ENCODE measurements around the gene FMNL2.

FMNL2 gene

GRCh38 chr2:152440460-152440859 lies 105.5 kb downstream of the FMNL2 start:
- DNase-seq (ENCODE audit: low read depth, low spot score) = no peak
- H3K4me3 ChIP-seq (ENCODE audit: low read depth, low read length) = no peak overlapping the region
- POLR2A ChIA-PET = no interaction called here
- CTCF ChIA-PET = no interaction called here
- TF ChIP-seq CTCF (IDR thresholded peaks at IDR 0.05; ENCODE audit: insufficient read depth, low read length, missing control alignments) = no peak

DNA sequence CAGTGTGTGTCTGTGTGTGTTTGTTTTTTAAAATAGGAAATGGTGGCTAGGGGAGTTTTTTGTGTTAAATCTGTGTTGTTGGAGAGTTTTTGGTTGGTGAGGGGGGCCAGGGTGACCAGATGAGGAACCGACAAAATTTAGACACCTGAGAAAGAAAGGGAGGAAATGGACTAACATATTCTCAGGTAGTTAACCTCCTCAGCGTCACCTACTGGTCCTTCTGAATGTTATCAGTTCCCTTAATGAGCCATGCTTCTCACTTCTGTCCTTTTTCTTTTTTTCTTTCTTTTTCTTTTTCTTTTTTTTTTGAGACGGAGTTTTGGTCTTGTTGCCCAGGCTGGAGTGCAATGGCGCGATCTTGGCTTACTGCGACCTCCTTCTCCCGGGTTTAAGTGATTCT lies 107.0 kb downstream of the FMNL2 start:
- no peak overlapping the region for H3K4me3 ChIP-seq (ENCODE audit: low read depth, low read length)
- POLR2A ChIA-PET = no interaction called here
- DNase-seq (ENCODE audit: low read depth, low spot score) = no peak
- TF ChIP-seq CTCF (IDR thresholded peaks at IDR 0.05; ENCODE audit: insufficient read depth, low read length, missing control alignments) = no peak
- CTCF ChIA-PET = no interaction called here

- ChIA-PET POLR2A (no interaction called here), CTCF (interaction anchor here (1.2 kb wide), 1 partner anchor 255 kb away, joined by 3 read pairs; no protein-coding TSS in a partner anchor)
- DNase-seq (ENCODE audit: low read depth, low spot score) = no peak
- H3K4me3 ChIP-seq (ENCODE audit: low read depth, low read length) = no peak overlapping the region
- no peak for TF ChIP-seq CTCF (IDR thresholded peaks at IDR 0.05; ENCODE audit: insufficient read depth, low read length, missing control alignments)
Measured at GRCh38 chr2:152443771-152444170, 108.8 kb downstream of the FMNL2 start.

DNA sequence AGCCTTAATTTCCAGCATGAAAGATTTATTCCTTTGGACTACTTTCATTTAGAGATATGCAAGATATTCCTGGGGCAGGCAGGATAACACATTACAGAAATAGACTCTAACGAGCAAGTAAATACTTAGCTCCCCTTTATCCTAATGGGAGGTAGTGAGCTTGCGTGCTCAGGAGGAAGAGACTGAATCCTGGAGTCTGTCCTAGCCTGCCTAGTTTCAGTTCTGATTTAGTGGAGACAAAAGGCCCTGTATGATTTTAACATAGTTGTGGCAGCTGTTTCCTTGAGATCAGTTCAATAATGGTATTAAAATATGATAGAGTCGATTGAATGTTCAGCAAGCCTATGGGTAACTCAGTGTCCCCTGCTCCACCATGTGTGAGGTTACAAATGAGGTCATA lies 109.5 kb downstream of the FMNL2 start:
- no peak for TF ChIP-seq CTCF (IDR thresholded peaks at IDR 0.05; ENCODE audit: insufficient read depth, low read length, missing control alignments)
- no peak for DNase-seq (ENCODE audit: low read depth, low spot score)
- ChIA-PET POLR2A (no interaction called here), CTCF (interaction anchor here (1.2 kb wide), 1 partner anchor 255 kb away, joined by 3 read pairs; no protein-coding TSS in a partner anchor)
- H3K4me3 ChIP-seq (ENCODE audit: low read depth, low read length) = no peak overlapping the region

GRCh38 chr2:152445375-152445774 lies 110.4 kb downstream of the FMNL2 start:
- H3K4me3 ChIP-seq (ENCODE audit: low read depth, low read length) = no peak overlapping the region
- no peak for TF ChIP-seq CTCF (IDR thresholded peaks at IDR 0.05; ENCODE audit: insufficient read depth, low read length, missing control alignments)
- ChIA-PET CTCF (no interaction called here), POLR2A (interaction anchor here (0.6 to 1.0 kb wide), 3 partner anchors 24 to 245 kb away, joined by 3 read pairs; no protein-coding TSS in a partner anchor)
- no peak for DNase-seq (ENCODE audit: low read depth, low spot score)

DNA sequence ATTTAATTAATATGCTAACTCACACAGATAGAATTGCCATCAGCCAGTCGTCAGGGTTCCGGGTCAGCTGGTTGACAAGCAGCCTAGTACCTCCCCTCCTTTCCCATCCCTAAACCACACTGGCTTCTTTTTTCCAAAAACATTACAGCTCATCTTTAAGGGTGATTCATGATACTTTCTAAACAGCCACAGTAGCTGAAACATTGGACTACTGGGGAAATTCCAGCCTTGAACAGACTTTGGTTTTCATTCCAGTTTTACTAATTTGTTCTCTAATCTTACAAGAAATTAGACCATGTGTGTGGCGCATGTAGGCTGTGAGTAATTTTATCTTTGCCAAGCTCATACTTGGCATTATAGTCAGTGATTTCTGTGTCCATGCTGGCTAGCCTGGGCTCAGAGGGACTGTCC lies 110.8 kb downstream of the FMNL2 start:
- ChIA-PET POLR2A (interaction anchor here (1.0 kb wide), 2 partner anchors 24 to 71 kb away, joined by 3 read pairs; no protein-coding TSS in a partner anchor), CTCF (no interaction called here)
- peak; percentile 63 for DNase-seq (ENCODE audit: low read depth, low spot score)
- no peak for TF ChIP-seq CTCF (IDR thresholded peaks at IDR 0.05; ENCODE audit: insufficient read depth, low read length, missing control alignments)
- no peak overlapping the region for H3K4me3 ChIP-seq (ENCODE audit: low read depth, low read length)

Measured in AG04449 (cell line).